C4-2B (cell line): ENCODE measurements around the gene BRPF1.

ENCODE experiments used
- CTCF ChIP-seq: fragments of 450-650 bp; conservative IDR thresholded peaks from 2 replicates; pipeline ENCODE4 v1.5.1; 2017; ENCODE audit warnings: mild to moderate bottlenecking
- ZFX ChIP-seq: fragments of 450-650 bp; IDR thresholded peaks from 2 replicates; pipeline ENCODE4 v1.6.1; 2017

- no peak for TF ChIP-seq CTCF
- no peak for TF ChIP-seq ZFX
Observed at GRCh38 chr3:9695746-9696145, 35.8 kb upstream of the BRPF1 start.
